MM.1S (cell line): Measurements from ENCODE around the gene VSNL1.

Experiments used
- DNase-seq: peaks from one replicate; pipeline ENCODE4 v3.0.0-alpha.2; 2015
- H2AFZ ChIP-seq: fragments of 300-600 bp; sonication (generic); 2 replicates; pipeline ENCODE4 v1.6.0; 2016; ENCODE audit warnings: antibody characterized with exemption, low read length
- H3F3A ChIP-seq: fragments of 300-600 bp; sonication (generic); 2 replicates; pipeline ENCODE4 v1.6.1; 2016; ENCODE audit warnings: mild to moderate bottlenecking, antibody characterized with exemption, low read length, moderate library complexity, mixed read lengths; ENCODE audit not compliant: insufficient read depth
- H3K27ac ChIP-seq: fragments of 300-600 bp; sonication (generic); 2 replicates; pipeline ENCODE4 v1.5.1; 2016; ENCODE audit warnings: mild to moderate bottlenecking, low read length
- H3K27me3 ChIP-seq: fragments of 300-600 bp; sonication (generic); replicated peaks from 2 replicates; pipeline ENCODE4 v1.6.0; 2016; ENCODE audit warnings: low read length; ENCODE audit not compliant: insufficient read depth
- H3K36me3 ChIP-seq: fragments of 300-600 bp; sonication (generic); replicated peaks from 2 replicates; pipeline ENCODE4 v1.6.1; 2016; ENCODE audit warnings: mild to moderate bottlenecking, low read length, mixed read lengths; ENCODE audit not compliant: insufficient read depth
- H3K4me1 ChIP-seq: fragments of 300-600 bp; sonication (generic); 2 replicates; pipeline ENCODE4 v1.6.1; 2016; ENCODE audit warnings: low read length, mixed read lengths
- H3K4me2 ChIP-seq: fragments of 300-600 bp; sonication (generic); 2 replicates; pipeline ENCODE4 v1.6.0; 2016; ENCODE audit warnings: low read depth, low read length
- H3K4me3 ChIP-seq: fragments of 300-600 bp; sonication (generic); 2 replicates; pipeline ENCODE4 v1.5.1; 2016; ENCODE audit warnings: low read length, mixed read lengths
- H3K79me2 ChIP-seq: fragments of 300-600 bp; sonication (generic); 2 replicates; pipeline ENCODE4 v1.6.1; 2016; ENCODE audit warnings: mixed run types, low read length, mixed read lengths
- H3K9ac ChIP-seq: fragments of 300-600 bp; sonication (generic); 2 replicates; pipeline ENCODE4 v1.6.1; 2016; ENCODE audit warnings: low read length, mixed read lengths
- H3K9me2 ChIP-seq: fragments of 300-600 bp; sonication (generic); replicated peaks from 2 replicates; pipeline ENCODE4 v1.6.1; 2016; ENCODE audit warnings: mild to moderate bottlenecking, low read length, mixed read lengths; ENCODE audit not compliant: insufficient read depth
- H3K9me3 ChIP-seq: fragments of 300-600 bp; sonication (generic); replicated peaks from 2 replicates; pipeline ENCODE4 v1.6.1; 2016; ENCODE audit warnings: mild to moderate bottlenecking, low read length, mixed read lengths; ENCODE audit not compliant: insufficient read depth
- H4K20me1 ChIP-seq: fragments of 300-600 bp; sonication (generic); 2 replicates; pipeline ENCODE4 v1.6.1; 2016; ENCODE audit warnings: mild to moderate bottlenecking, low read length, moderate library complexity, mixed read lengths; ENCODE audit not compliant: insufficient read depth
- EZH2 ChIP-seq: fragments of 300-600 bp; sonication (generic); optimal IDR thresholded peaks from 2 replicates; pipeline ENCODE3; 2017; ENCODE audit warnings: low read depth, mild to moderate bottlenecking, antibody characterized with exemption, low read length, mixed read lengths
- EZH2phosphoT487 ChIP-seq: fragments of 300-600 bp; sonication (generic); IDR thresholded peaks from 2 replicates; pipeline ENCODE4 v1.6.1; 2018; ENCODE audit warnings: antibody characterized with exemption, low read length
- TF ChIP-seq, protein P1 (sequence below): fragments of 300-600 bp; sonication (generic); IDR thresholded peaks from 2 replicates; pipeline ENCODE4 v1.5.1; 2016; ENCODE audit warnings: antibody characterized with exemption, low read length, mixed read lengths

The VSNL1 gene

DNA sequence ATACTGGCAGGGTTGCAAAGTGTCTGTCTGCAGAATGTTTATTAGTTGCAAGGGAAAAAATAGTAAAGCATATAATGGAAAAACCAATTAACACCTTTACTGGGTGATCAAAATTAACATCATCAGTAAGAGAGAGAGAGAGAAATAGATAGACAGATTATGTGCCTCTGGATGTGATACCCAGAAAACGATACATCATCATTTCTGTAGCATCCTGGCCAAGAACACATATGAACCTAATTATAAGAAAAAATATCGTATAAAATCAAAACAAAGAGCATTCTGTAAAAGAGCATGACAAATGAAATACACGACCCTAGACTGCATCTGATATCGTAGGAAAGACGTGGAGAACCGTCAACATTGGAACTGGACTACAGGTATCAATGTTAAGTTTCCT lies 148.5 kb downstream of the VSNL1 start:
- no peaks in the 10 kb centered on the region for H3K9me2 ChIP-seq
- no peaks in the 10 kb centered on the region for H3K27me3 ChIP-seq
- H3K79me2 ChIP-seq = no peaks in the 10 kb centered on the region
- no peaks in the 10 kb centered on the region for H4K20me1 ChIP-seq
- H3K9me3 ChIP-seq = no peaks in the 10 kb centered on the region
- H3K4me1 ChIP-seq = no peaks in the 10 kb centered on the region
- no peak overlapping the region for H3K4me2 ChIP-seq
- no peak overlapping the region for H3K4me3 ChIP-seq
- H3K9ac ChIP-seq = no peak overlapping the region
- DNase-seq = no peak
- no peaks in the 10 kb centered on the region for H3F3A ChIP-seq
- TF ChIP-seq, protein P1, sequence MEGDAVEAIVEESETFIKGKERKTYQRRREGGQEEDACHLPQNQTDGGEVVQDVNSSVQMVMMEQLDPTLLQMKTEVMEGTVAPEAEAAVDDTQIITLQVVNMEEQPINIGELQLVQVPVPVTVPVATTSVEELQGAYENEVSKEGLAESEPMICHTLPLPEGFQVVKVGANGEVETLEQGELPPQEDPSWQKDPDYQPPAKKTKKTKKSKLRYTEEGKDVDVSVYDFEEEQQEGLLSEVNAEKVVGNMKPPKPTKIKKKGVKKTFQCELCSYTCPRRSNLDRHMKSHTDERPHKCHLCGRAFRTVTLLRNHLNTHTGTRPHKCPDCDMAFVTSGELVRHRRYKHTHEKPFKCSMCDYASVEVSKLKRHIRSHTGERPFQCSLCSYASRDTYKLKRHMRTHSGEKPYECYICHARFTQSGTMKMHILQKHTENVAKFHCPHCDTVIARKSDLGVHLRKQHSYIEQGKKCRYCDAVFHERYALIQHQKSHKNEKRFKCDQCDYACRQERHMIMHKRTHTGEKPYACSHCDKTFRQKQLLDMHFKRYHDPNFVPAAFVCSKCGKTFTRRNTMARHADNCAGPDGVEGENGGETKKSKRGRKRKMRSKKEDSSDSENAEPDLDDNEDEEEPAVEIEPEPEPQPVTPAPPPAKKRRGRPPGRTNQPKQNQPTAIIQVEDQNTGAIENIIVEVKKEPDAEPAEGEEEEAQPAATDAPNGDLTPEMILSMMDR = no peak
- no peak for TF ChIP-seq EZH2phosphoT487
- TF ChIP-seq EZH2 = no peak
- H3K27ac ChIP-seq = no peak overlapping the region
- H2AFZ ChIP-seq = no peak overlapping the region
- H3K36me3 ChIP-seq = peaks cover 5% of the 10 kb centered on the region

- H3K4me3 ChIP-seq = no peak overlapping the region
- H3K27ac ChIP-seq = no peak overlapping the region
- H3K79me2 ChIP-seq = no peaks in the 10 kb centered on the region
- H3K9me2 ChIP-seq = no peaks in the 10 kb centered on the region
- no peak overlapping the region for H3K9ac ChIP-seq
- H3K36me3 ChIP-seq = peaks cover 9% of the 10 kb centered on the region
- H3F3A ChIP-seq = no peaks in the 10 kb centered on the region
- no peaks in the 10 kb centered on the region for H3K9me3 ChIP-seq
- H4K20me1 ChIP-seq = no peaks in the 10 kb centered on the region
- DNase-seq = no peak
- H3K27me3 ChIP-seq = no peaks in the 10 kb centered on the region
- no peak overlapping the region for H3K4me2 ChIP-seq
- TF ChIP-seq EZH2phosphoT487 = no peak
- TF ChIP-seq, protein P1 = no peak
- TF ChIP-seq EZH2 = no peak
- H2AFZ ChIP-seq = no peak overlapping the region
- no peaks in the 10 kb centered on the region for H3K4me1 ChIP-seq
These were observed 150.3 kb downstream of the VSNL1 start for GRCh38 chr2:17690776-17691175.
